ENCODE measurements around the gene EDEM3.

Gene EDEM3

DNA sequence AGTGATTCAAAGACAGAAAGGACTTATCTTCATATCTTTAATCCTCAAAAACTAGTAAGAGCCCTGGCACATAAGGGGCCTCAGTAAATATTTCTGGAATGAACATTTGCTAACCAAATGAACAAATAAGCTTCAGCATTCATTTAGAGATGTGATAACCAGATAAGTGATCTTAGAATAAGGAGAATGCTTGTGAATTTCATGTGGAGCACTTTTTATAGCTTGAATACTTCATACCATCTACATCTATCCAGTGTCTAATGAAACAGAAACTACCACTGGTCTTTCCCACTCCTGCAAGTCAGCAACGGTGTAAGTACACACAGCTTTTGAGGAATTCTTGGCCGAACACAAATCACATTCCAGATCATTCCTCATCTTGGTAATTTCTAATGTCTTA lies 38.5 kb downstream of the EDEM3 start:
- DNase-seq (ENCODE audit: low read depth) = no peak
- TF ChIP-seq, protein P1, sequence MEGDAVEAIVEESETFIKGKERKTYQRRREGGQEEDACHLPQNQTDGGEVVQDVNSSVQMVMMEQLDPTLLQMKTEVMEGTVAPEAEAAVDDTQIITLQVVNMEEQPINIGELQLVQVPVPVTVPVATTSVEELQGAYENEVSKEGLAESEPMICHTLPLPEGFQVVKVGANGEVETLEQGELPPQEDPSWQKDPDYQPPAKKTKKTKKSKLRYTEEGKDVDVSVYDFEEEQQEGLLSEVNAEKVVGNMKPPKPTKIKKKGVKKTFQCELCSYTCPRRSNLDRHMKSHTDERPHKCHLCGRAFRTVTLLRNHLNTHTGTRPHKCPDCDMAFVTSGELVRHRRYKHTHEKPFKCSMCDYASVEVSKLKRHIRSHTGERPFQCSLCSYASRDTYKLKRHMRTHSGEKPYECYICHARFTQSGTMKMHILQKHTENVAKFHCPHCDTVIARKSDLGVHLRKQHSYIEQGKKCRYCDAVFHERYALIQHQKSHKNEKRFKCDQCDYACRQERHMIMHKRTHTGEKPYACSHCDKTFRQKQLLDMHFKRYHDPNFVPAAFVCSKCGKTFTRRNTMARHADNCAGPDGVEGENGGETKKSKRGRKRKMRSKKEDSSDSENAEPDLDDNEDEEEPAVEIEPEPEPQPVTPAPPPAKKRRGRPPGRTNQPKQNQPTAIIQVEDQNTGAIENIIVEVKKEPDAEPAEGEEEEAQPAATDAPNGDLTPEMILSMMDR (IDR thresholded peaks at IDR 0.05; ENCODE audit: low read depth, low read length, missing control alignments) = no peak
- in situ Hi-C loops (cut with HindIII; ENCODE audit: low sequenced_read_pairs) = no loop called here
- no peak overlapping the region for H3K4me3 ChIP-seq (ENCODE audit: low read depth, low read length)

DNA sequence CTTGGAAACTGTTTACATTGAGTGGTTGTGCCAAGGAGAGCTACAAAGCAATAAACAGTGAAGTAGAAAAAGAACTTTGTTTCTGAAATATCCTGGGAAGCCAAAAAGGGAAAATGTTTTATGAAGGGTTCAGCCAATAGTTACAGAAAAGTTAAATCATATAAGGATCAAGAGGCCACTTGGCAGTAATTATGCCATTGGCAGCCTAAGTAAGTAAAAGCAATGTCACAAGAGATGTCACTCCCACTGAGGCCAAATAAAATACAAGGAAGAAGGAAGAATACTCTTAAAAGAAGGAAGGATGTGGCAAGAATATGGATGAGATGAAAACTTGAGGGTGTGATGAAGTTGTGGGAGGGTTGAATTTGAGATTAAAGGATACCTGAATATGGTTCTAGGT lies 45.2 kb downstream of the EDEM3 start:
- H3K4me3 ChIP-seq (ENCODE audit: low read depth, low read length) = no peak overlapping the region
- TF ChIP-seq, protein P1 (IDR thresholded peaks at IDR 0.05; ENCODE audit: low read depth, low read length, missing control alignments) = no peak
- in situ Hi-C loops (cut with HindIII; ENCODE audit: low sequenced_read_pairs) = no loop called here
- no peak for DNase-seq (ENCODE audit: low read depth)

DNA sequence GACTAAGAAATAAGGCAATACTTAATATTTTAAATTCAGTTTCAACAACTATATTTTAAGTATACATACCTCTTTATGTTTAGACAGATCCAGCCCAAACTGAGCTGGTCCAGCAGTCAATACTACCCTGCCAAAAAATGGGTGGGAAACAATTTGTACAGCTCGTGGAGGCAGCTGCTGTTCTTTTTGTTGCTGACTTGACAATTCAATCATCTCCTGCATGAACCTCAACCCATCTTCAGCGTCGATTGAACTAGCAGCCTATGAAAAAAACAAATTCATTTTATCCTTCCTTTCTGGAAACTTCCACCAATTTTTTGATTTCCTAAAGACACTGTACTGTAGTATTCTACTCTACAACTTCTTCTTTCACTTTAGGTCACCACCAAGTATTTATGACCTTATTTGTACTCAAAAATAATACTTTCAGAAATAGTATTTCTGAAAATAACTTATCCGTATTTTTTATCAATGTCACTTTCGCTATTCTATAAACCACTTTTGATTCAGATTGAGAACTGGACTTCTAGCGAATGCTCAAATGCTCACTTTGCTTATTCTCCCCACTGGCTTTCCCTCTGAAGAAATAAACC lies 46.5 kb downstream of the EDEM3 start:
- no peak overlapping the region for H3K4me3 ChIP-seq (ENCODE audit: low read depth, low read length)
- TF ChIP-seq, protein P1 (IDR thresholded peaks at IDR 0.05; ENCODE audit: low read depth, low read length, missing control alignments) = no peak
- in situ Hi-C loops (cut with HindIII; ENCODE audit: low sequenced_read_pairs) = no loop called here
- no peak for DNase-seq (ENCODE audit: low read depth)

DNA sequence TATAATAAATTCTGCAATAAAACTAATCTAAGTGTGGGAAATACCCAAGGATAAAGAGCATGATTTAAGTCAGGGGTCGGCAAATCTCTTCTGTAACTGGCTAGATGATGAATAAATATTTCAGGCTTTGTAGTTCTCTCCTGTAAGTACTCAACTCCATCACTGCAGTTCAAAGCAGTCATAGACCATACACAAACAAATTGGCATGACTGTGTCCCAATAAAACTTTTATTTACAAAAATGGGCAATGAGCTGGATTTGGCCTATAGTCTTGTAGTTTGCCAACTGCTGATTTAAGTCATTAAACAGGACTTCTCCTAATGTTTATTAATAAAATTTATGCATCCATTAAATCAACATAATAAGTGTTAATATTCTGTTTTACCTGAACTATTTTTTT lies 49.4 kb downstream of the EDEM3 start:
- DNase-seq (ENCODE audit: low read depth) = no peak
- no peak overlapping the region for H3K4me3 ChIP-seq (ENCODE audit: low read depth, low read length)
- TF ChIP-seq, protein P1 (IDR thresholded peaks at IDR 0.05; ENCODE audit: low read depth, low read length, missing control alignments) = no peak
- in situ Hi-C loops (cut with HindIII; ENCODE audit: low sequenced_read_pairs) = no loop called here

DNA sequence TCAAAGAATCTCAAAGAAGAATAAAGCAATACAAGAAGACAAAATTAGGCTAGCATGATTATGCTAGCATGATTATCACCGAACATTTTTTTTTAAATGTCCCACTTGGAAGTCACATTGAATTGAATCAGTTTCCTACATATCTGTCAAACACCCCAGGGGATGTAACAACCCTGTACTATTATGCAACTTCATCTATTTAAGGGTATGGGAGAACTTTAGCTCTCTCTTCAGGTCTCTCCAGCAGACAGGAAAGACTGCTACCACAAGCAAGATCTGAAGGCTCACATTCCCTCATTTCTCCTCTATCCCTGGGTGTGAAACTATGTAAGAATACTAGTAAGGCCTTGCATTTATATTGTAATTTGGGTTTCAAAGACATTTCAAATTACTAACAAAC lies 52.8 kb downstream of the EDEM3 start:
- DNase-seq (ENCODE audit: low read depth) = no peak
- in situ Hi-C loops (cut with HindIII; ENCODE audit: low sequenced_read_pairs) = no loop called here
- no peak overlapping the region for H3K4me3 ChIP-seq (ENCODE audit: low read depth, low read length)
- TF ChIP-seq, protein P1 (IDR thresholded peaks at IDR 0.05; ENCODE audit: low read depth, low read length, missing control alignments) = no peak

DNA sequence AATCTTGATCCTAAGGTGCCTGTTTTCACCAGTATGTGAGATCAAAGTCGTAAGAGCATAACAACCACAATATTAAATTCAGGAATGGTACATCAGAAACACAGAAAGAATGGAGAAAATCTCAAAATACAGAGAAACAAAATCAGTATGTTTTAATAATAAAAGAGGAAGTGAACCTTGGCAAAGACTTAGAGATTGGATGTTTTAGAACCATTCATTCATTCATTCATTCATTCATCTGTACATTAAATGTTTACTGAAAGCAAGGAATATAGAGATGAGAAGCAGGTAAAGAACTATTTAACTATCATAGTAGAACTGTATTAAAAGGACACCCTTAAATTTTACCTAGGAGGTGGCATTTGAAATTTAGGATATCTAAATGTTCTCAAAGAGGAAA lies 55.7 kb downstream of the EDEM3 start:
- no peak overlapping the region for H3K4me3 ChIP-seq (ENCODE audit: low read depth, low read length)
- in situ Hi-C loops (cut with HindIII; ENCODE audit: low sequenced_read_pairs) = no loop called here
- no peak for DNase-seq (ENCODE audit: low read depth)
- TF ChIP-seq, protein P1 (IDR thresholded peaks at IDR 0.05; ENCODE audit: low read depth, low read length, missing control alignments) = no peak
